Measurements from ENCODE around the gene ACADS. TPM values are rescaled to one million over a fixed set of nuclear protein-coding genes. Genes with fewer than 3 reads are reported as not detected.

ACADS gene
- polyA plus RNA-seq, 2 of the 4 experiments (the other 2 are of a cell fraction) = 7.9 to 9.3 TPM

GRCh38 chr12:120762086-120762485, 36.5 kb downstream of the ACADS start (continued):
- TF ChIP-seq E2F6 (IDR thresholded peaks at IDR 0.05; ENCODE audit: borderline replicate concordance, low read depth) = no peak
- TF ChIP-seq TFCP2L1 (CRISPR knock-in tag; IDR thresholded peaks at IDR 0.05) = no peak
- TF ChIP-seq BCL3 (IDR thresholded peaks at IDR 0.05) = no peak
- no peak for TF ChIP-seq EHF (CRISPR knock-in tag; IDR thresholded peaks at IDR 0.05)
- TF ChIP-seq HOXA7 (CRISPR knock-in tag; IDR thresholded peaks at IDR 0.05) = no peak
- TF ChIP-seq SREBF2 (IDR thresholded peaks at IDR 0.05) = no peak
- no peak for TF ChIP-seq NPAS2 (CRISPR knock-in tag; IDR thresholded peaks at IDR 0.05; ENCODE audit: borderline replicate concordance)

GRCh38 chr12:120763250-120763649, 37.6 kb downstream of the ACADS start:
- H3K27ac ChIP-seq = no peak overlapping the region
- TF ChIP-seq ATOH8 (CRISPR knock-in tag; IDR thresholded peaks at IDR 0.05; ENCODE audit: low read depth) = no peak
- no peak for TF ChIP-seq CHD2 (IDR thresholded peaks at IDR 0.05; ENCODE audit: low read length, partially characterized antibody)
- TF ChIP-seq HES2 (IDR thresholded peaks at IDR 0.05) = no peak
- no peak for TF ChIP-seq RCOR1 (IDR thresholded peaks at IDR 0.05; ENCODE audit: low read depth, low read length)
- TF ChIP-seq EP300 (IDR thresholded peaks at IDR 0.05) = no peak
- TF ChIP-seq NFE2L2 (conservative IDR thresholded peaks at IDR 0.05; ENCODE audit: low read length) = no peak
- no peak for TF ChIP-seq ESRRA (IDR thresholded peaks at IDR 0.05; ENCODE audit: borderline replicate concordance, low read length)
- no peak for TF ChIP-seq HEYL (CRISPR knock-in tag; IDR thresholded peaks at IDR 0.05)
- TF ChIP-seq HMGXB4 (CRISPR knock-in tag; IDR thresholded peaks at IDR 0.05; ENCODE audit: borderline replicate concordance) = no peak
- TF ChIP-seq TFCP2L1 (CRISPR knock-in tag; IDR thresholded peaks at IDR 0.05) = no peak
- no peak for TF ChIP-seq PHF8 (IDR thresholded peaks at IDR 0.05; ENCODE audit: borderline replicate concordance, low read depth)
- no peak overlapping the region for H3K4me3 ChIP-seq
- DNase-seq (ENCODE audit: low read depth in 1 of 2, low spot score in 1 of 2) (no peak), FAIRE-seq (no peak), ATAC-seq (no peak)
- H3K4me1 ChIP-seq = no peaks in the 10 kb centered on the region
- no peaks in the 10 kb centered on the region for H3K9me3 ChIP-seq
- ChIA-PET POLR2A (no interaction called here), CTCF (interaction anchor here (0.6 to 1.2 kb wide), 2 partner anchors 13 to 208 kb away, joined by 4 to 6 read pairs; no protein-coding TSS in a partner anchor)
- H3K4me2 ChIP-seq = no peak overlapping the region
- WGBS (ENCODE audit: missing lambda C conversion rate) = 64% methylated on average over 3 of the region's 3 CpGs

- FAIRE-seq (no peak), DNase-seq (ENCODE audit: low read depth in 1 of 2, low spot score in 1 of 2) (no peak), ATAC-seq (no peak)
- TF ChIP-seq FOXS1 (CRISPR knock-in tag; IDR thresholded peaks at IDR 0.05) (no peak), ZFP36 (IDR thresholded peaks at IDR 0.05; ENCODE audit: borderline replicate concordance, partially characterized antibody) (no peak), KDM5A (IDR thresholded peaks at IDR 0.05) (no peak), TFCP2L1 (CRISPR knock-in tag; IDR thresholded peaks at IDR 0.05) (no peak), HOXA7 (CRISPR knock-in tag; IDR thresholded peaks at IDR 0.05) (no peak), HMGXB4 (CRISPR knock-in tag; IDR thresholded peaks at IDR 0.05; ENCODE audit: borderline replicate concordance) (no peak), HES2 (IDR thresholded peaks at IDR 0.05) (no peak), CTCF (IDR thresholded peaks at IDR 0.05) (no peak)
- ChIA-PET POLR2A (no interaction called here), CTCF (interaction anchor here (0.9 to 1.3 kb wide), 3 partner anchors 14 to 207 kb away, joined by 3 read pairs; no protein-coding TSS in a partner anchor)
- H3K4me1 ChIP-seq = no peaks in the 10 kb centered on the region
- no peak overlapping the region for H3K4me3 ChIP-seq
- WGBS (ENCODE audit: missing lambda C conversion rate) = 93% methylated on average over 9 of the region's 9 CpGs
- H3K27ac ChIP-seq = no peak overlapping the region
- no peak overlapping the region for H3K4me2 ChIP-seq
- H3K9me3 ChIP-seq = no peaks in the 10 kb centered on the region
Measured at GRCh38 chr12:120764816-120765215, 39.2 kb downstream of the ACADS start.

Measured in A549 (cell line).